Coronary artery (tissue), 2 donors: Measurements from ENCODE around the gene TAX1BP1.

Experiments used
- DNase-seq: peaks from one replicate; pipeline ENCODE4 v3.0.0-alpha.2; 2017; ENCODE audit warnings: low spot score
- H3K27ac ChIP-seq, 2 donors: fragments of 200-600 bp; sonication (generic); one replicate each; pipeline ENCODE4 v1.5.1; 2016 to 2019
- H3K4me3 ChIP-seq: fragments of 200-600 bp; sonication (generic); 2 replicates; pipeline ENCODE4 v1.5.1; 2016; ENCODE audit warnings: mild to moderate bottlenecking, moderate library complexity
- TF ChIP-seq, protein P1 (sequence below): fragments of 200-600 bp; sonication (generic); IDR thresholded peaks from one replicate; pipeline ENCODE4 v1.5.1; 2019; ENCODE audit warnings: antibody characterized with exemption

TAX1BP1 gene

DNA sequence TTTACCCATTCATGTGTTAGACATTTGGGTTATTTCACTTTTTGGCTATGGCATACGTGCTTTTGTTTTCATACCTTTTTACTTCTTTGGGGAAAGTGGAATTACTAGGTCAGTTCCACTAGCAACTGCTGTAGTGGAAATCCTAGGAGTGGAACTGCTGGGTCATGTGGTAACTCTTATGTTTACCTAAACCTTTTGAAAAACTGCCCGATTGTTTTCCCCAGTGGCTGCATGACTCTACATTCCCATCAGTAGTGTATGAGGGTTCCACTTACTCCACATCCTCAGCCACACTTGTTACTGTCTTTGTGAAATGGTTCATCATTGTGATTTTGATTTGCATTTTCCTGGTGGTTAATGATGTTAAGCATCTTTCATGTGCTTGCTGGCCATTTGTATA is 82.3 kb downstream of the TAX1BP1 start:
- no peak overlapping the region for H3K27ac ChIP-seq
- DNase-seq: no peak
- H3K4me3 ChIP-seq: no peak overlapping the region
- TF ChIP-seq, protein P1, sequence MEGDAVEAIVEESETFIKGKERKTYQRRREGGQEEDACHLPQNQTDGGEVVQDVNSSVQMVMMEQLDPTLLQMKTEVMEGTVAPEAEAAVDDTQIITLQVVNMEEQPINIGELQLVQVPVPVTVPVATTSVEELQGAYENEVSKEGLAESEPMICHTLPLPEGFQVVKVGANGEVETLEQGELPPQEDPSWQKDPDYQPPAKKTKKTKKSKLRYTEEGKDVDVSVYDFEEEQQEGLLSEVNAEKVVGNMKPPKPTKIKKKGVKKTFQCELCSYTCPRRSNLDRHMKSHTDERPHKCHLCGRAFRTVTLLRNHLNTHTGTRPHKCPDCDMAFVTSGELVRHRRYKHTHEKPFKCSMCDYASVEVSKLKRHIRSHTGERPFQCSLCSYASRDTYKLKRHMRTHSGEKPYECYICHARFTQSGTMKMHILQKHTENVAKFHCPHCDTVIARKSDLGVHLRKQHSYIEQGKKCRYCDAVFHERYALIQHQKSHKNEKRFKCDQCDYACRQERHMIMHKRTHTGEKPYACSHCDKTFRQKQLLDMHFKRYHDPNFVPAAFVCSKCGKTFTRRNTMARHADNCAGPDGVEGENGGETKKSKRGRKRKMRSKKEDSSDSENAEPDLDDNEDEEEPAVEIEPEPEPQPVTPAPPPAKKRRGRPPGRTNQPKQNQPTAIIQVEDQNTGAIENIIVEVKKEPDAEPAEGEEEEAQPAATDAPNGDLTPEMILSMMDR: no peak

DNA sequence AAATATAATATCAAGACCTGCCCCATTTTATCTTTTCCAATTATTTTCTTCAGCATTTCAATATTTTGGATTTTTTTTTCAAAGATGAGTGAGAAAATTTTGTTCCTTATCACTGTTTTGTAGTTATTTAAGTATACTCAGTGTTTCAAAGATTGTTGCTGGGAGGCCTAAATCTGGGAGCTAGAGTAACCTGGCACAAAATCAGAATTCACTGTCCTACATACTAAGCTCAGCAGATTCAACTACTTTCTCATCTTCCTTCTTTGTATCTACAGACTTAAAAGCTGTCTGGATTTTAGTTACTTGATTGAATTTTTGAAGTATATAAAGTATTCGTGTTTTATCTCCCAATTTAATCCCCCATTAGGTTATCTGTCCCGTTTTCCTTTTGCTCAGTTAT is 85.9 kb downstream of the TAX1BP1 start:
- H3K4me3 ChIP-seq: no peak overlapping the region
- H3K27ac ChIP-seq: no peak overlapping the region
- TF ChIP-seq, protein P1: no peak
- DNase-seq: no peak

DNA sequence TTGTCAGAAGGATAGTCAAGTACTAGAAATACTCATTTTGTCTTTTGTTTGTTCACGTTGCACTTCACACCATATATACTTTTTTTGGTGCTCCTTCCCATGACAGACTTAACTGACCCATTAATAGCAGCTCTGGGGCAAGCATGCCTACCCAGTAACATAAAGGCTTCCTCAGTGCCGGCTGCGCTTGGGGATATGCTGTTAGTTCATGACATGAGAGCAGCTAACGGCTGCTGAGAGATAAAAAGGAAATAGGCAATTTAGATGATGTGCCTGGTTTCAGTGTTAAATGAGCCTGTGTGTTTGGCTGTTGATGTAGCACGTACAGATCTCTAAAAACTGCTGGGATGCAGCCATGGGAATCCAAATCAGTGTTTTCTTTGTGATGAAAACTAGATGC is 86.4 kb downstream of the TAX1BP1 start:
- Histone ChIP-seq H3K27ac (no peak overlapping the region), H3K4me3 (no peak overlapping the region)
- TF ChIP-seq, protein P1: no peak
- DNase-seq: no peak

DNA sequence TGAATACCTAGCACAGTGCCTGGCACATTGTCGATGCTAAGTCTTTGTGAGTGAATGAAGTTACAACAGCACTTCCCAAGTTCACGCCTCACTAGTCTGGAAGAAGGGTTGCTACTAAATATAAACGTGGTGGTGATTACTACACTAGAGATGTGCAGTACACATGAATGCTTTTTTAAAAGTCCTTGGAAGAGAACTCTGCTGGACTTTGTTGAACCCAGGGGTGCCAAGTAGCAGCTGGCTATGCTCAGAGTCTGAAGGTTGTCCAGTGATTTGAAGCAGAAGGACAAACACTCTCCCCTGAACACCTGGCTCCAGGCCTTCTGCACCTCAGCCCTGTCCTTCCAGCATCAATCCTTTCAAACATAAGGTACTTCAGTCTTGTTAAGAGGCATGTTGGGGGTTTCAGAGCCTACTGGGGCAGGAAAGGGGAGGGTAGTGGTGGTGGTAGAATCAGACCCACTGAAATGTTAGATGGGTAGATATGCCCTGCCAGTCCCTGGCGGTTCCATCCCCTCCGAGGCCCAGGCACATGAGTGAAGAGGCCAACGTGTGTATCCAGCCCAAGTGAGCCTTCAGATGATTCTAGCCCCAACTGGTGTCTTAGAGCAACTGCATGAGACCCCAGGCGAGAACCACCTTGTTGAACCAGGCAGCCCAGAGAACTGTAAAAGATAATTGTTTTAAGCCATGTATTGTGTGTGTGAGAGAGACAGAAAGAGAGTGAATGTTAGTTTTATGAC is 94.4 kb downstream of the TAX1BP1 start:
- TF ChIP-seq, protein P1: no peak
- Histone ChIP-seq H3K4me3 (no peak overlapping the region), H3K27ac (no peak overlapping the region)
- no peak for DNase-seq

DNA sequence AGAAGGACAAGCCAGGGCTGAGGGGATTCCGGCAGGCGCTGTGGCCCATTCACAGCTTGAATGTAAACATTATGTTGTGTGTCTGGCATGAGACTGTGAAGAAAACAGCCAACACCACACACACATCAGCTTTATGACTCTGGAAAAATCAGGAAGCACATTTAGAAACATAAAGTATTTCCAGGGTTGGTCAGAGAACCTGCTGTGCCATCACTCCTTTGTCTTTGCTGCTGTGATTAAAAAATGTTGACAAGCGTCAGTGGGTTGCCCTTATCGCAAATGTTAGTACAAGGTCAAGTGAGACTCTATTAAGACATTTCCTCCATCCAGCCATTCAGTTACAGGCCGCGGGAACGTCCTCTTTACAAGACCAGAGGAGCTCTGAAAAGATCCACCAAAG is 95.4 kb downstream of the TAX1BP1 start:
- no peak for DNase-seq
- H3K27ac ChIP-seq: no peak overlapping the region
- TF ChIP-seq, protein P1: no peak
- no peak overlapping the region for H3K4me3 ChIP-seq

DNA sequence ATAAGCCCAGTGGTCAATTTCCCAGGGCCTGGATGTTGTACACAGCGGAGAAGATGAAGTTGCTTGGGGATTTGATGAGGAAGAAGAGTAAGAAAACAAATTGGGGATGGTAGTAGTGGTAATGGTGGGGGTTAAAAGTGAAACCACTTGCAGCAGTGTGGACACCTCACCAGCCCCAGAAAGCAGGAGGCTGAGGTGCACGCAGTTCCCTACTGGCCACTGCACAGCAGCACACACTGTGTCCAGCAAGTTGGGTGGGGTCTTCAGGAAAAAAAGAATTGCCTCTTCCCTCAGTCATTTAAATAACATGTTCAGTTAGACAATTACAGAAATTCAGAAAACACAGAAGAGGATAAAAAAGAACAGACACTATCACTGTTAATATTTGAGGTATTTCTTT is 96.6 kb downstream of the TAX1BP1 start:
- Histone ChIP-seq H3K4me3 (no peak overlapping the region), H3K27ac (no peak overlapping the region)
- TF ChIP-seq, protein P1: no peak
- DNase-seq: no peak

DNA sequence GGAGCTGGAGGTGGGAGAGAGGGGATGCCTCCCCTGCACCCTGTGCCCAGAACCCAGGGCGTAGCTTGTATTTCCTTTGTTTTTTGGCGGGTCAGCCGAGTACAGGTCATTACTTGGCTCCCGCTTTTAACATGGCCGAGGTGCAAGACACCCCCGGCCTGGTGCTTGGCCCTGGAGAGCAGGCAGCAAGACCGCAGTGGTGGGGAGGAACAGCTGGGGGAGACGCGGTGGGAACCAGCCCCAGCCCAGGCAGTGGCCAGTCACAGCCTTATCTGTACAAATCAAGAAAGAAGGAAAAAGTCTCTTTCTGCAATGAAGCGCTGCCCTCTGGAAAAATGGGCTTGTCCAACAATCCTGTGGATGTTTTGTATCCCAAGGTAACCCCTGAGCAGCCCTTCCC is 99.1 kb downstream of the TAX1BP1 start:
- no peak overlapping the region for H3K27ac ChIP-seq
- TF ChIP-seq, protein P1: no peak
- DNase-seq: no peak
- H3K4me3 ChIP-seq: no peak overlapping the region
